Neutrophil (primary cell): ENCODE results near the gene TSPAN9.

Experiments
- H3K27ac ChIP-seq: fragments of 200-600 bp; sonication (generic); 2 replicates; pipeline ENCODE4 v1.5.1; 2016; ENCODE audit warnings: mild to moderate bottlenecking, moderate library complexity
- H3K27me3 ChIP-seq: fragments of 200-600 bp; sonication (generic); 2 replicates; pipeline ENCODE4 v1.6.0; 2016; ENCODE audit warnings: mild to moderate bottlenecking
- H3K36me3 ChIP-seq: fragments of 200-600 bp; sonication (generic); 2 replicates; pipeline ENCODE4 v1.5.1; 2017
- H3K4me1 ChIP-seq, 2 experiments: fragments of 200-600 bp in 1 of 2; sonication (generic) in 1 of 2; 1 replicate in 1 of 2; 2 replicates in 1 of 2; pipeline versions ENCODE4 v1.5.1 to v1.6.1; 2013 to 2016; ENCODE audit warnings: low read depth in 1 of 2, low read length in 1 of 2, mild to moderate bottlenecking in 1 of 2, moderate library complexity in 1 of 2; ENCODE audit not compliant: control insufficient read depth in 1 of 2, insufficient read depth in 1 of 2
- H3K4me3 ChIP-seq, 2 experiments: fragments of 200-600 bp in 1 of 2; sonication (generic) in 1 of 2; 1 replicate in 1 of 2; 2 replicates in 1 of 2; pipeline ENCODE4 v1.5.1; 2013 to 2016; ENCODE audit warnings: low read depth in 1 of 2, low read length in 1 of 2, mild to moderate bottlenecking in 1 of 2, moderate library complexity in 1 of 2
- H3K9me3 ChIP-seq: fragments of 200-600 bp; sonication (generic); 2 replicates; pipeline ENCODE4 v1.5.1; 2016
- CTCF ChIP-seq: fragments of 200-600 bp; sonication (generic); IDR thresholded peaks from 2 replicates; pipeline ENCODE4 v1.5.1; 2016; ENCODE audit warnings: antibody characterized with exemption

The TSPAN9 gene

GRCh38 chr12:3144495-3144894 is 67.3 kb downstream of the TSPAN9 start:
- peaks cover 58% of the 10 kb centered on the region for H3K27me3 ChIP-seq
- no peaks in the 10 kb centered on the region for H3K9me3 ChIP-seq
- no peak for TF ChIP-seq CTCF
- H3K36me3 ChIP-seq = no peaks in the 10 kb centered on the region
- no peaks in the 10 kb centered on the region for H3K4me1 ChIP-seq
- no peak overlapping the region for H3K27ac ChIP-seq
- no peak overlapping the region for H3K4me3 ChIP-seq

- no peak overlapping the region for H3K4me3 ChIP-seq
- H3K27me3 ChIP-seq = peaks cover 59% of the 10 kb centered on the region
- H3K4me1 ChIP-seq = no peaks in the 10 kb centered on the region
- no peak overlapping the region for H3K27ac ChIP-seq
- H3K9me3 ChIP-seq = no peaks in the 10 kb centered on the region
- TF ChIP-seq CTCF = no peak
- H3K36me3 ChIP-seq = no peaks in the 10 kb centered on the region
These were observed 67.9 kb downstream of the TSPAN9 start for GRCh38 chr12:3145033-3145432.

- no peaks in the 10 kb centered on the region for H3K9me3 ChIP-seq
- TF ChIP-seq CTCF = no peak
- H3K36me3 ChIP-seq = no peaks in the 10 kb centered on the region
- no peaks in the 10 kb centered on the region for H3K4me1 ChIP-seq
- no peak overlapping the region for H3K4me3 ChIP-seq
- H3K27me3 ChIP-seq = peaks cover 60% of the 10 kb centered on the region
- no peak overlapping the region for H3K27ac ChIP-seq
These were observed 68.5 kb downstream of the TSPAN9 start for GRCh38 chr12:3145546-3146310.

GRCh38 chr12:3147260-3147659 is 70.1 kb downstream of the TSPAN9 start:
- TF ChIP-seq CTCF = no peak
- Histone ChIP-seq H3K27me3 (peaks cover 66% of the 10 kb centered on the region), H3K4me3 (no peak overlapping the region), H3K9me3 (no peaks in the 10 kb centered on the region), H3K36me3 (no peaks in the 10 kb centered on the region), H3K4me1 (no peaks in the 10 kb centered on the region), H3K27ac (no peak overlapping the region)

GRCh38 chr12:3148366-3149000 is 71.3 kb downstream of the TSPAN9 start:
- no peak for TF ChIP-seq CTCF
- Histone ChIP-seq H3K4me1 (no peaks in the 10 kb centered on the region), H3K27ac (no peak overlapping the region), H3K27me3 (peaks cover 74% of the 10 kb centered on the region), H3K36me3 (no peaks in the 10 kb centered on the region), H3K9me3 (no peaks in the 10 kb centered on the region), H3K4me3 (no peak overlapping the region)
